H1 (cell line): ENCODE results near the gene PKD1L1. TPM values are rescaled to one million over a fixed set of nuclear protein-coding genes. Genes with fewer than 3 reads are reported as not detected.

Experiments
- CTCF ChIA-PET: fragments of 300-600 bp; sonication (Branson Sonifier 250); formaldehyde crosslinking; loops from one replicate; lab custom pipeline; 2021; ENCODE audit not compliant: partially characterized antibody; lab: Charles Lee
- POLR2A ChIA-PET: fragments of 300-600 bp; sonication (Branson Sonifier 250); formaldehyde crosslinking; loops from one replicate; lab custom pipeline; 2021; ENCODE audit warnings: inconsistent platforms; ENCODE audit not compliant: partially characterized antibody; lab: Charles Lee
- DNase-seq, 2 experiments: peaks; one replicate each; pipeline versions ENCODE4 v3.0.0 to v3.0.0-alpha.2; 2010 to 2022; ENCODE audit warnings: low spot score in 2 of 2, low read depth in 1 of 2, mixed read lengths in 1 of 2
- FAIRE-seq: peaks from 2 replicates; lab custom pipeline; 2011; peaks lifted over from hg19 to GRCh38; lab: Jason Lieb, UNC
- H2AFZ ChIP-seq: 2 replicates; pipeline ENCODE4 v1.8.1; 2012; ENCODE audit warnings: low read length, inconsistent platforms
- H2AK5ac ChIP-seq: 2 replicates; pipeline ENCODE4 v1.6.1; 2013; ENCODE audit warnings: low read depth, low read length
- H2BK120ac ChIP-seq: replicated peaks from 2 replicates; pipeline ENCODE3; 2013; ENCODE audit warnings: low read depth, low read length, inconsistent platforms
- H2BK12ac ChIP-seq: 2 replicates; pipeline ENCODE4 v1.6.1; 2013; ENCODE audit warnings: low read depth, low read length
- H2BK15ac ChIP-seq: 2 replicates; pipeline ENCODE4 v1.6.1; 2013; ENCODE audit warnings: low read length
- H2BK20ac ChIP-seq: 2 replicates; pipeline ENCODE4 v1.6.1; 2013; ENCODE audit warnings: low read length
- H2BK5ac ChIP-seq: 2 replicates; pipeline ENCODE4 v1.6.1; 2013; ENCODE audit warnings: low read depth, low read length
- H3K14ac ChIP-seq: 2 replicates; pipeline ENCODE4 v1.6.1; 2013; ENCODE audit warnings: inconsistent platforms; ENCODE audit not compliant: insufficient read length
- H3K18ac ChIP-seq: 2 replicates; pipeline ENCODE4 v1.6.1; 2013; ENCODE audit warnings: low read length; ENCODE audit errors: extremely low read depth
- H3K23ac ChIP-seq: 2 replicates; pipeline ENCODE4 v1.6.1; 2013; ENCODE audit warnings: inconsistent platforms; ENCODE audit not compliant: insufficient read length
- H3K23me2 ChIP-seq: 2 replicates; pipeline ENCODE4 v1.6.1; 2013; ENCODE audit warnings: low read depth, low read length
- H3K27ac ChIP-seq: 2 replicates; pipeline ENCODE4 v1.6.1; 2011; ENCODE audit warnings: low read depth, low read length, inconsistent platforms
- H3K27me3 ChIP-seq, 4 experiments: replicated peaks in 1 of 4; 1 replicate in 1 of 4; 2 replicates in 3 of 4; pipeline versions ENCODE4 v1.6.1 to v1.8.1; 2011 to 2013; ENCODE audit warnings: low read length in 3 of 4, mild to moderate bottlenecking in 3 of 4, inconsistent platforms in 2 of 4, mixed read lengths in 2 of 4, moderate library complexity in 1 of 4; ENCODE audit not compliant: control insufficient read depth in 3 of 4, insufficient read depth in 3 of 4; ENCODE audit errors: extremely low read depth in 1 of 4
- H3K36me3 ChIP-seq, 4 experiments: 2 replicates each; pipeline versions ENCODE4 v1.6.1 to v1.8.1; 2011 to 2013; ENCODE audit warnings: mild to moderate bottlenecking in 4 of 4, low read length in 3 of 4, moderate library complexity in 2 of 4, control low read depth in 1 of 4, inconsistent platforms in 1 of 4; ENCODE audit not compliant: insufficient read depth in 4 of 4, control insufficient read depth in 2 of 4
- H3K4ac ChIP-seq: replicated peaks from 2 replicates; pipeline ENCODE3; 2013; ENCODE audit warnings: low read length, low read depth, mixed read lengths, inconsistent platforms; ENCODE audit not compliant: insufficient read length
- H3K4me1 ChIP-seq, 4 experiments: replicated peaks in 1 of 4; 1 replicate in 1 of 4; 2 replicates in 3 of 4; pipeline versions ENCODE4 v1.6.1 to v1.8.1; 2011 to 2013; ENCODE audit warnings: low read length in 3 of 4, inconsistent platforms in 2 of 4, mixed read lengths in 1 of 4; ENCODE audit not compliant: insufficient read depth in 4 of 4, control insufficient read depth in 3 of 4
- H3K4me2 ChIP-seq, 2 experiments: 2 replicates each; pipeline versions ENCODE4 v1.6.1 to v1.8.1; 2011 to 2013; ENCODE audit warnings: low read depth in 2 of 2, low read length in 2 of 2, control low read depth in 1 of 2, inconsistent platforms in 1 of 2, mild to moderate bottlenecking in 1 of 2; ENCODE audit not compliant: insufficient read depth in 1 of 2
- H3K4me3 ChIP-seq, 4 experiments: fragments of 200-600, 300-600 bp in 1 of 4; sonication (generic), shearing (Covaris generic), sonication (Bioruptor Twin) in 1 of 4; 2 replicates each; pipeline versions ENCODE4 v1.5.1 to v1.8.1; 2011 to 2016; ENCODE audit warnings: low read length in 4 of 4, low read depth in 3 of 4, control low read depth in 2 of 4, inconsistent platforms in 2 of 4, mild to moderate bottlenecking in 2 of 4, mixed read lengths in 1 of 4, moderate library complexity in 1 of 4; ENCODE audit not compliant: insufficient read depth in 2 of 4; ENCODE audit errors: extremely low read depth in 1 of 4
- H3K56ac ChIP-seq: replicated peaks from 2 replicates; pipeline ENCODE3; 2013; ENCODE audit warnings: low read depth, mild to moderate bottlenecking, mixed read lengths, low read length, inconsistent platforms; ENCODE audit not compliant: insufficient read length
- H3K79me1 ChIP-seq: 2 replicates; pipeline ENCODE4 v1.6.1; 2013; ENCODE audit warnings: low read depth, low read length, control low read depth
- H3K79me2 ChIP-seq, 2 experiments: 2 replicates each; pipeline versions ENCODE4 v1.6.1 to v1.8.1; 2012 to 2013; ENCODE audit warnings: low read length in 2 of 2, mild to moderate bottlenecking in 2 of 2, inconsistent platforms in 1 of 2; ENCODE audit not compliant: insufficient read depth in 2 of 2, control insufficient read depth in 1 of 2
- H3K9ac ChIP-seq, 4 experiments: replicated peaks in 1 of 4; 1 replicate in 1 of 4; 2 replicates in 3 of 4; pipeline versions ENCODE4 v1.6.1 to v1.8.1; 2011 to 2013; ENCODE audit warnings: low read depth in 3 of 4, low read length in 3 of 4, control low read depth in 2 of 4, mild to moderate bottlenecking in 2 of 4, moderate library complexity in 2 of 4, inconsistent platforms in 1 of 4; ENCODE audit errors: extremely low read depth in 1 of 4
- H3K9me3 ChIP-seq, 2 experiments: 2 replicates each; pipeline versions ENCODE4 v1.6.1 to v1.8.1; 2012 to 2013; ENCODE audit warnings: mild to moderate bottlenecking in 2 of 2, moderate library complexity in 2 of 2, control low read depth in 1 of 2, inconsistent platforms in 1 of 2, low read depth in 1 of 2, low read length in 1 of 2, mixed read lengths in 1 of 2; ENCODE audit not compliant: insufficient read depth in 2 of 2
- H4K20me1 ChIP-seq, 2 experiments: replicated peaks in 1 of 2; 2 replicates each; pipeline versions ENCODE3 to v1.8.1; 2011 to 2013; ENCODE audit warnings: inconsistent platforms in 2 of 2, low read length in 2 of 2, mild to moderate bottlenecking in 1 of 2; ENCODE audit not compliant: insufficient read depth in 2 of 2, control insufficient read depth in 1 of 2
- H4K5ac ChIP-seq: 2 replicates; pipeline ENCODE4 v1.6.1; 2013; ENCODE audit warnings: low read length, low read depth, mixed read lengths, inconsistent platforms; ENCODE audit not compliant: insufficient read length
- H4K8ac ChIP-seq: 2 replicates; pipeline ENCODE4 v1.8.0; 2013; ENCODE audit warnings: mild to moderate bottlenecking, moderate library complexity, low read length, inconsistent platforms; ENCODE audit not compliant: insufficient read depth; ENCODE audit errors: extremely low read depth
- H4K91ac ChIP-seq: replicated peaks from 2 replicates; pipeline ENCODE3; 2013; ENCODE audit warnings: low read length, mixed read lengths, inconsistent platforms; ENCODE audit not compliant: insufficient read length
- CEBPB ChIP-seq: IDR thresholded peaks from 2 replicates; pipeline ENCODE4 v1.6.1; 2012; ENCODE audit warnings: low read depth, low read length
- CHD1 ChIP-seq: IDR thresholded peaks from 2 replicates; pipeline ENCODE4 v1.6.1; 2012; ENCODE audit warnings: low read depth, low read length, improper control_type of control experiment
- CHD2 ChIP-seq: IDR thresholded peaks from 2 replicates; pipeline ENCODE4 v1.6.1; 2012; ENCODE audit warnings: low read length, improper control_type of control experiment
- CTBP2 ChIP-seq: IDR thresholded peaks from 2 replicates; pipeline ENCODE4 v1.7.0; 2011; ENCODE audit warnings: borderline replicate concordance, mild to moderate bottlenecking, moderate library complexity, mixed read lengths, low read length; ENCODE audit not compliant: insufficient read depth, insufficient read length
- FOSL1 ChIP-seq: IDR thresholded peaks from 2 replicates; pipeline ENCODE4 v1.6.1; 2011; ENCODE audit warnings: mild to moderate bottlenecking, low read depth, low read length, moderate library complexity; ENCODE audit not compliant: insufficient read depth
- JUND ChIP-seq: IDR thresholded peaks from 2 replicates; pipeline ENCODE4 v1.6.1; 2011; ENCODE audit warnings: mild to moderate bottlenecking, improper control_type of control experiment, low read length
- POLR2AphosphoS5 ChIP-seq: IDR thresholded peaks from 2 replicates; pipeline ENCODE4 v1.6.1; 2011; ENCODE audit warnings: low read depth, low read length
- POU5F1 ChIP-seq: IDR thresholded peaks from 2 replicates; pipeline ENCODE4 v1.6.1; 2011; ENCODE audit warnings: low read depth, mild to moderate bottlenecking, low read length, moderate library complexity
- RFX5 ChIP-seq: IDR thresholded peaks from 2 replicates; pipeline ENCODE4 v1.6.1; 2011; ENCODE audit warnings: low read depth, low read length, improper control_type of control experiment, borderline replicate concordance
- TBP ChIP-seq: IDR thresholded peaks from 2 replicates; pipeline ENCODE4 v1.6.1; 2011; ENCODE audit warnings: low read depth, low read length, improper control_type of control experiment
- TEAD4 ChIP-seq: IDR thresholded peaks from 2 replicates; pipeline ENCODE4 v1.6.1; 2012; ENCODE audit warnings: low read depth, low read length, inconsistent platforms, mixed read lengths
- WGBS, 2 experiments: shearing (Covaris generic) in 1 of 2; methylation state at CpG; one replicate each; pipeline versions ENCODE4 v1.1.6 to v1.1.7; 2013 to 2015; ENCODE audit warnings: low lambda C conversion rate in 2 of 2, mixed read lengths in 2 of 2, inconsistent platforms in 1 of 2, low coverage in 1 of 2, missing lambda C conversion rate in 1 of 2; ENCODE audit not compliant: insufficient replicate concordance in 2 of 2, insufficient coverage in 1 of 2, insufficient read length in 1 of 2; ENCODE audit errors: extremely low coverage in 1 of 2, missing lambda C conversion rate in 1 of 2; 5-methylcytosine and 5-hydroxymethylcytosine counted together
- polyA plus RNA-seq, 7 experiments: library from polyadenylated mRNA; depleted of rRNA in 3 of 7; stranded (reverse) in 5 of 7; unstranded in 2 of 7; fragments of >200 nt in 5 of 7; fragments of 200-250 nt in 2 of 7; gene quantifications; 1 replicate in 5 of 7; 2 replicates in 1 of 7; 4 replicates in 1 of 7; pipeline versions ENCODE4 v1.2.1 to v1.2.3, GENCODE V29; 2011 to 2013; ENCODE audit warnings: missing spikeins in 2 of 7, mixed read lengths in 2 of 7
- total RNA-seq: library from RNA; stranded (reverse); fragmentation: NEBNext Ultra II Directional; extraction: Animal tissue kit (Norgen Biotek cat#: 25700); gene quantifications from 2 replicates; pipeline ENCODE4 v1.2.1, GENCODE V29; 2021
- TF ChIP-seq, protein P1 (sequence below): IDR thresholded peaks from 2 replicates; pipeline ENCODE4 v1.6.1; 2011; ENCODE audit warnings: low read depth, mild to moderate bottlenecking, low read length; ENCODE audit not compliant: insufficient read depth
- TF ChIP-seq, protein P2 (sequence below): IDR thresholded peaks from 2 replicates; pipeline ENCODE4 v1.6.1; 2011; ENCODE audit warnings: low read length, improper control_type of control experiment

PKD1L1 gene
- total and polyA plus RNA-seq, 2 of the 8 experiments (the other 6 are each of a cell fraction or from before 2014, with no cell fraction given): 0.22 to 0.35 TPM

DNA sequence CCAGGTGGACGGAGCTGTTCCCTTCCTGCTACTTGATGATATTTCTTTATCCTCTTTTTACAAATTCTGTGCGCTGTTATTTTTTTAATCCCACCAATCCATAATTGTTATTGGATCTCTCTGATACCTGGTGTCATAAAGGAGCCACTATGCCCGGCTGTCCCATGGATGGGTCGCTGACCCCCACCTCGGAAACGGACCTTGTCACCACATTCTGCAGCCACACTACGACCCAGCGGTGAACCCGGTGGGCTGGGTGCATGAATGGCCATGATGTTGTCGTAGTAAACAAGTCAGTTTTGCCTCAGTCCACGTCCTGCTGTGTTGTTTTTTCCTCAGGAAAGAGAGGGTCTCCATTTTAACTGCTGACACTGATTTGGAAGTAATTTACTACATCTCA lies 112.2 kb downstream of the PKD1L1 start:
- H3K79me1 ChIP-seq: no peaks in the 10 kb centered on the region
- ChIA-PET POLR2A (no interaction called here), CTCF (interaction anchor here (1.3 to 3.0 kb wide), 4 partner anchors 10 to 109 kb away, joined by 3 to 11 read pairs (median 4); no protein-coding TSS in a partner anchor)
- H3K36me3 ChIP-seq: no peaks in the 10 kb centered on the region
- no peak overlapping the region for H2BK120ac ChIP-seq
- H3K4me1 ChIP-seq: no peaks in the 10 kb centered on the region
- H3K9me3 ChIP-seq: no peaks in the 10 kb centered on the region
- H3K27ac ChIP-seq: no peak overlapping the region
- no peak overlapping the region for H2BK5ac ChIP-seq
- no peak for TF ChIP-seq CHD1
- no peak for TF ChIP-seq TEAD4
- no peak for TF ChIP-seq TBP
- no peak for TF ChIP-seq RFX5
- TF ChIP-seq CEBPB: no peak
- no peak for TF ChIP-seq CHD2
- TF ChIP-seq POLR2AphosphoS5: no peak
- TF ChIP-seq, protein P1, sequence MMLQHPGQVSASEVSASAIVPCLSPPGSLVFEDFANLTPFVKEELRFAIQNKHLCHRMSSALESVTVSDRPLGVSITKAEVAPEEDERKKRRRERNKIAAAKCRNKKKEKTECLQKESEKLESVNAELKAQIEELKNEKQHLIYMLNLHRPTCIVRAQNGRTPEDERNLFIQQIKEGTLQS: no peak
- no peak for TF ChIP-seq CTBP2
- no peak for TF ChIP-seq JUND
- TF ChIP-seq, protein P2, sequence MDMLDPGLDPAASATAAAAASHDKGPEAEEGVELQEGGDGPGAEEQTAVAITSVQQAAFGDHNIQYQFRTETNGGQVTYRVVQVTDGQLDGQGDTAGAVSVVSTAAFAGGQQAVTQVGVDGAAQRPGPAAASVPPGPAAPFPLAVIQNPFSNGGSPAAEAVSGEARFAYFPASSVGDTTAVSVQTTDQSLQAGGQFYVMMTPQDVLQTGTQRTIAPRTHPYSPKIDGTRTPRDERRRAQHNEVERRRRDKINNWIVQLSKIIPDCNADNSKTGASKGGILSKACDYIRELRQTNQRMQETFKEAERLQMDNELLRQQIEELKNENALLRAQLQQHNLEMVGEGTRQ: no peak
- no peak for TF ChIP-seq FOSL1
- no peak for TF ChIP-seq POU5F1
- H2BK15ac ChIP-seq: no peak overlapping the region
- H3K23me2 ChIP-seq: no peaks in the 10 kb centered on the region
- H4K91ac ChIP-seq: no peak overlapping the region
- 88% methylated on average over 11 of the region's 11 CpGs; no CpG with 5 or more reads in 1 of the 2 experiments for WGBS, 2 experiments
- no peaks in the 10 kb centered on the region for H3K79me2 ChIP-seq
- H2BK20ac ChIP-seq: no peak overlapping the region
- no peak overlapping the region for H3K4me2 ChIP-seq
- no peak overlapping the region for H2AK5ac ChIP-seq
- no peak overlapping the region for H3K9ac ChIP-seq
- no peak overlapping the region for H3K18ac ChIP-seq
- no peaks in the 10 kb centered on the region; a peak in 1 of 7 replicates for H3K27me3 ChIP-seq
- no peak overlapping the region for H3K23ac ChIP-seq
- no peak overlapping the region for H2BK12ac ChIP-seq
- DNase-seq (peak in 1 of 2 experiments; percentile 20), FAIRE-seq (no peak)
- peaks cover 0 to 2% of the 10 kb centered on the region in 2 experiments for H4K20me1 ChIP-seq
- H4K5ac ChIP-seq: no peak overlapping the region
- no peak overlapping the region for H3K4ac ChIP-seq
- H4K8ac ChIP-seq: no peak overlapping the region
- H3K56ac ChIP-seq: no peak overlapping the region
- H3K14ac ChIP-seq: no peak overlapping the region
- no peak overlapping the region for H2AFZ ChIP-seq
- H3K4me3 ChIP-seq: no peak overlapping the region
